ENCODE results near the gene GFAP. TPM values are rescaled to one million over a fixed set of nuclear protein-coding genes. Genes with fewer than 3 reads are reported as not detected.
A peak's percentile ranks its signal among the peaks of the same experiment; 100 is the strongest.
"Not testable (repeated sequence)": the region's sequence is repeated elsewhere in the genome, so short reads cannot be mapped to it uniquely, and the experiment has no call there.

GFAP gene
- polyA plus RNA-seq, 4 donors, result 0.32 to 1.3 (median 0.45) TPM; not detected in 1

DNA sequence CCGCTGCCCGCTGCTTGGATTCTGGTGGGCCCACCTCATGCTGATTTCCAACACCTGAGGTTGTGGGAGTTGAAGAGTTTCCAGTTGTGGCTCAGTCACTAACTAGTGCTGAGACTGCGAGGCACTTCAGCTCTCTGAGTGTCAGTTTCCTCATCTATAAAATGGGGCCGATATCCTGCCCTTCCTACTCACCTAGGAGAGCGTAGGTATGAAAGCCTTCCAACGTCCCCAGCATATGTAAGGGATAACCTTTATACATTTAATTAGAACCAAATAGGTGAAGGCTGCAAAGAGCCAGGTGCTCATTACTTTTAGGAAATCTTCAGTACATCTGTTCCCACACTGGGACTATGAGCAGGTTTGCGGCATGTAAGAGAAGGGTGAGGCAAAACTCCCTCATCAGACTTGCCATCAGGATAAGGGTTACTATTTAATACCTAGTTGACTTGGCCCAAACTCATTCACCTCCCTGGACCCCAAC is 33.1 kb upstream of the GFAP start:
- DNase-seq (no peak), FAIRE-seq (no peak)
- WGBS, 3 donors, result 58 to 63% (median 60%) methylated on average over 7 of the region's 7 CpGs
- H3K9me3 ChIP-seq (ENCODE audit: control insufficient read depth in 2 of 2, insufficient read depth in 1 of 2, low read depth in 1 of 2, low read length in 1 of 2), result peaks cover 0 to 4% of the 10 kb centered on the region in 2 donors
- peaks cover 0 to 6% (median 0%) of the 10 kb centered on the region in 3 donors for H3K4me1 ChIP-seq (ENCODE audit: control insufficient read depth in 3 of 3, insufficient read depth in 2 of 3, low read depth in 1 of 3, low read length in 2 of 3)
- H3K27ac ChIP-seq (ENCODE audit: low read depth in 1 of 3, low read length in 2 of 3), result peak overlapping the region in 2 of 3 donors; percentile 49 to 90
- H3K27me3 ChIP-seq (ENCODE audit: control insufficient read depth in 3 of 3, insufficient read depth in 3 of 3, low read length in 3 of 3), result peaks cover 0 to 4% (median 0%) of the 10 kb centered on the region in 3 donors
- peak overlapping the region; percentile 54 to 78 (median 78) for H3K4me3 ChIP-seq (ENCODE audit: low read depth in 1 of 3, low read length in 3 of 3)
- peaks cover 0 to 2% (median 0%) of the 10 kb centered on the region in 3 donors for H3K36me3 ChIP-seq (ENCODE audit: control insufficient read depth in 3 of 3, insufficient read depth in 2 of 3, low read depth in 1 of 3, low read length in 3 of 3)

DNA sequence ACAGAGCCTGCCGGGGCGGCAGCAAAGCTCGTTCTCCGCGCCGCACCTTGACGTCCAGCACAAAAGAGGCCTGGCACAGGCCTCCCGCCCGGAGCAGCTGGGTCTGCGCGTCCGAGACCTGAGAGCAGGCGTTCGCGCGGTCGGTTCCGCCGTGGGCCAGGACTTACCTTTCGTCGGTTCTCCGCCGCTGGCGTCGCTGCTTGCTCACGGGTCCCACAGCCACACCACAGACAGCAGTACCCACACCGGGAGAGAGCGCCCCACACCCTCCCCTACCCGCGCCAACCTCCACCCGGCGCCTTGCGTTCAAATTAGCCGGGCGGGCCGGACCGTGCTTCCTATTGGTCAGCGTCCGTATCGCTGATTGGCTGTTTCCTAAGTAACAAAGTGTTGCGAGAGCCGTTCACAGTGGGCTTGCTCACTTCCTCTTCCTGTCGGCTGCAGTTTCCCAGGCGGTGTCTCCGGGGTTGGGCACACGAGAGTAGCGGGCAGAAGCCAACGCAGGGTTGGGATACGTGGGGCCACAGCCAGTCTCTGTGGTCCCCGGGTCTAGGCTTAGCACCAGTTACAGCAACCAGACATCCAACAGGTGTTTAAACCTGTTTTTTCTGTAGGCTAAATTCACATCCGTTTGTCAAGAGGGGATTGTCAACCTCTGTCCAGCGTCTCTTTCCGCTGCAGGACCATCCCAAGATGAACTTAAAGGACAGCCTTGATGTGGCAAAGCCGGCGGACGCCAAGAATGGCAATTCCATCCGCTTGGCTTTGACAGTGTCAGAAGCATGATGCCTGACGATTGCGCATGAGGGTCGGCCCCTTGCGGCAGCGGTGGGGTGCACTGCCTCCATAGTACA is 32.4 kb upstream of the GFAP start, which contains the start of gene KIF18B:
TSS of gene KIF18B (minus strand) at position 313 of the 854 bp plus-strand sequence. CDS start 11,429 bp downstream, outside the sequence.
- H3K36me3 ChIP-seq (ENCODE audit: control insufficient read depth in 3 of 3, insufficient read depth in 2 of 3, low read depth in 1 of 3, low read length in 3 of 3), result peaks cover 0 to 4% (median 0%) of the 10 kb centered on the region in 3 donors
- H3K27me3 ChIP-seq (ENCODE audit: control insufficient read depth in 3 of 3, insufficient read depth in 3 of 3, low read length in 3 of 3), result peaks cover 0 to under 1% (median 0%) of the 10 kb centered on the region in 3 donors
- FAIRE-seq (no peak), DNase-seq (peak; percentile 94 to 96)
- H3K4me3 ChIP-seq (ENCODE audit: low read depth in 1 of 3, low read length in 3 of 3), result peak within 1 kb of the TSS; percentile 76 to 78 (median 78)
- H3K27ac ChIP-seq (ENCODE audit: low read depth in 1 of 3, low read length in 2 of 3), result peak within 1 kb of the TSS in 2 of 3 donors; percentile 49 to 90
- peaks cover 0 to 4% of the 10 kb centered on the region in 2 donors for H3K9me3 ChIP-seq (ENCODE audit: control insufficient read depth in 2 of 2, insufficient read depth in 1 of 2, low read depth in 1 of 2, low read length in 1 of 2)
- WGBS, 3 donors, result 2 to 3% (median 3%) methylated on average over 62 of the region's 62 CpGs
- H3K4me1 ChIP-seq (ENCODE audit: control insufficient read depth in 3 of 3, insufficient read depth in 2 of 3, low read depth in 1 of 3, low read length in 2 of 3), result peaks cover 0 to 6% (median 0%) of the 10 kb centered on the region in 3 donors

GRCh38 chr17:44945652-44946051 is 30.4 kb upstream of the GFAP start:
- not testable (repeated sequence) for H3K9me3 ChIP-seq (ENCODE audit: control insufficient read depth in 2 of 2, insufficient read depth in 1 of 2, low read depth in 1 of 2, low read length in 1 of 2); H3K4me3 ChIP-seq (ENCODE audit: low read depth in 1 of 3, low read length in 3 of 3); H3K27ac ChIP-seq (ENCODE audit: low read depth in 1 of 3, low read length in 2 of 3); H3K27me3 ChIP-seq (ENCODE audit: control insufficient read depth in 3 of 3, insufficient read depth in 3 of 3, low read length in 3 of 3); FAIRE-seq; DNase-seq; H3K4me1 ChIP-seq (ENCODE audit: control insufficient read depth in 3 of 3, insufficient read depth in 2 of 3, low read depth in 1 of 3, low read length in 2 of 3)
- WGBS, 3 donors, result 87 to 96% (median 93%) methylated on average over 9 to 10 of the region's 10 CpGs
- peaks cover 0 to 13% (median 0%) of the 10 kb centered on the region in 3 donors for H3K36me3 ChIP-seq (ENCODE audit: control insufficient read depth in 3 of 3, insufficient read depth in 2 of 3, low read depth in 1 of 3, low read length in 3 of 3)

DNA sequence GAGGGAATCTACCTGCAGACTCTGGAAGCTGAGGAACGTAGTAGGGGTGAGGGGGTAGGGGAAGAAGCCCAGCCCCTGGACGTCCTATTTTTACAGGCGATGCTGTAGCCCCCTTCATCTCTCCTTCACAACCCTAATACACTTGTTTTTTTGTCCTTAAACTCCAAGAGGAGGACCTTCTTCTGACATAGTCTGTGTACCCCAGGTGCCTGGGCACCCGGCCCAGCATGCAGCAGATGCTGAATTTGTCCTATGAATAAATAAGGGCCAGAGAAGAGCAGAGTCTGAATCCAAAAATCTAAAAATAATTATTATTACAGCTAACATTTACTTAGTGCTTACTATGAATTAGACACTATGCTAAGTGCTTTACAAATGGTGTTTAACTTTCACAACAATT is 27.2 kb upstream of the GFAP start:
- WGBS, 3 donors, result 88 to 94% (median 89%) methylated on average over 4 of the region's 4 CpGs

GRCh38 chr17:44941712-44942331 is 26.5 kb upstream of the GFAP start:
- DNase-seq (no peak), FAIRE-seq (no peak)
- no peaks in the 10 kb centered on the region for H3K27me3 ChIP-seq (ENCODE audit: control insufficient read depth in 3 of 3, insufficient read depth in 3 of 3, low read length in 3 of 3)
- H3K4me3 ChIP-seq (ENCODE audit: low read depth in 1 of 3, low read length in 3 of 3), result no peak overlapping the region
- H3K36me3 ChIP-seq (ENCODE audit: control insufficient read depth in 3 of 3, insufficient read depth in 2 of 3, low read depth in 1 of 3, low read length in 3 of 3), result peaks cover 0 to 15% (median 0%) of the 10 kb centered on the region in 3 donors
- H3K4me1 ChIP-seq (ENCODE audit: control insufficient read depth in 3 of 3, insufficient read depth in 2 of 3, low read depth in 1 of 3, low read length in 2 of 3), result no peaks in the 10 kb centered on the region
- H3K27ac ChIP-seq (ENCODE audit: low read depth in 1 of 3, low read length in 2 of 3), result no peak overlapping the region
- peaks cover 0 to 6% of the 10 kb centered on the region in 2 donors for H3K9me3 ChIP-seq (ENCODE audit: control insufficient read depth in 2 of 2, insufficient read depth in 1 of 2, low read depth in 1 of 2, low read length in 1 of 2)
- 81 to 87% (median 86%) methylated on average over 9 of the region's 9 CpGs for WGBS, 3 donors

More for the DNA sequence above, 27.2 kb upstream of the GFAP start:
- H3K9me3 ChIP-seq (ENCODE audit: control insufficient read depth in 2 of 2, insufficient read depth in 1 of 2, low read depth in 1 of 2, low read length in 1 of 2), result peaks cover 0 to 6% of the 10 kb centered on the region in 2 donors
- H3K4me3 ChIP-seq (ENCODE audit: low read depth in 1 of 3, low read length in 3 of 3), result no peak overlapping the region
- FAIRE-seq, result no peak
- peaks cover 0 to 2% (median 0%) of the 10 kb centered on the region in 3 donors for H3K4me1 ChIP-seq (ENCODE audit: control insufficient read depth in 3 of 3, insufficient read depth in 2 of 3, low read depth in 1 of 3, low read length in 2 of 3)
- H3K36me3 ChIP-seq (ENCODE audit: control insufficient read depth in 3 of 3, insufficient read depth in 2 of 3, low read depth in 1 of 3, low read length in 3 of 3), result peaks cover 0 to 15% (median 0%) of the 10 kb centered on the region in 3 donors
- DNase-seq, result no peak
- no peaks in the 10 kb centered on the region for H3K27me3 ChIP-seq (ENCODE audit: control insufficient read depth in 3 of 3, insufficient read depth in 3 of 3, low read length in 3 of 3)
- H3K27ac ChIP-seq (ENCODE audit: low read depth in 1 of 3, low read length in 2 of 3), result no peak overlapping the region

GRCh38 chr17:44940768-44941167 is 25.5 kb upstream of the GFAP start:
- no peak for FAIRE-seq
- no peak overlapping the region for H3K4me3 ChIP-seq (ENCODE audit: low read depth in 1 of 3, low read length in 3 of 3)
- no peaks in the 10 kb centered on the region for H3K4me1 ChIP-seq (ENCODE audit: control insufficient read depth in 3 of 3, insufficient read depth in 2 of 3, low read depth in 1 of 3, low read length in 2 of 3)
- DNase-seq, result no peak
- peaks cover 0 to 6% of the 10 kb centered on the region in 2 donors for H3K9me3 ChIP-seq (ENCODE audit: control insufficient read depth in 2 of 2, insufficient read depth in 1 of 2, low read depth in 1 of 2, low read length in 1 of 2)
- 78 to 100% (median 83%) methylated on average over 1 of the region's 1 CpG for WGBS, 3 donors
- no peaks in the 10 kb centered on the region for H3K27me3 ChIP-seq (ENCODE audit: control insufficient read depth in 3 of 3, insufficient read depth in 3 of 3, low read length in 3 of 3)
- H3K36me3 ChIP-seq (ENCODE audit: control insufficient read depth in 3 of 3, insufficient read depth in 2 of 3, low read depth in 1 of 3, low read length in 3 of 3), result peaks cover 0 to 19% (median 0%) of the 10 kb centered on the region in 3 donors
- H3K27ac ChIP-seq (ENCODE audit: low read depth in 1 of 3, low read length in 2 of 3), result no peak overlapping the region

- FAIRE-seq, result no peak
- DNase-seq, result no peak
- peaks cover 0 to 23% (median 0%) of the 10 kb centered on the region in 3 donors for H3K36me3 ChIP-seq (ENCODE audit: control insufficient read depth in 3 of 3, insufficient read depth in 2 of 3, low read depth in 1 of 3, low read length in 3 of 3)
- H3K9me3 ChIP-seq (ENCODE audit: control insufficient read depth in 2 of 2, insufficient read depth in 1 of 2, low read depth in 1 of 2, low read length in 1 of 2), result peaks cover 0 to 3% of the 10 kb centered on the region in 2 donors
- no peaks in the 10 kb centered on the region for H3K27me3 ChIP-seq (ENCODE audit: control insufficient read depth in 3 of 3, insufficient read depth in 3 of 3, low read length in 3 of 3)
- no peak overlapping the region for H3K4me3 ChIP-seq (ENCODE audit: low read depth in 1 of 3, low read length in 3 of 3)
- H3K27ac ChIP-seq (ENCODE audit: low read depth in 1 of 3, low read length in 2 of 3), result no peak overlapping the region
- H3K4me1 ChIP-seq (ENCODE audit: control insufficient read depth in 3 of 3, insufficient read depth in 2 of 3, low read depth in 1 of 3, low read length in 2 of 3), result no peaks in the 10 kb centered on the region
- WGBS, 3 donors, result 82 to 85% (median 85%) methylated on average over 4 of the region's 4 CpGs
Observed at GRCh38 chr17:44940317-44940716, 25.0 kb upstream of the GFAP start.

DNA sequence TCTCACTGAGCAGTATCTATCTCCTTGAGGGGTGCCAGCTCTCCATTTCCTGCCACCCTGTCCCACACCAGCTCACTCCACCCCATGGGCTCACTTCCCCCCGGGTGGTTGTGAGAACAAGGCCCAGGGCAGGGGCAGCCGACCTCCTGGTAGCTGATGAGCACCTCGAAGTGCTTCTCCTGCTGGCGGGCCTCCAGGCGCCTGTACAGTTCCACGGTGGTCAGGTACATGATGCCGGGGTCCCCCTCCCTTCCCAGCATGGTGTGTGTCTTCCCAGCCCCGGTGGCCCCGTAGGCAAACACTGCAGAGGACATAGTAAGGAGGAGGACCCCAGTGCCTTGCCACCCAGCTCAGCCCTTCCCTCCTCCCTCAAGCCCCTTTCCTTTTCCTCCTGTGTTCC is 19.8 kb upstream of the GFAP start:
- WGBS, 3 donors, result 89 to 98% (median 92%) methylated on average over 9 of the region's 9 CpGs
- no peak for FAIRE-seq
- H3K27me3 ChIP-seq (ENCODE audit: control insufficient read depth in 3 of 3, insufficient read depth in 3 of 3, low read length in 3 of 3), result no peaks in the 10 kb centered on the region
- no peaks in the 10 kb centered on the region for H3K4me1 ChIP-seq (ENCODE audit: control insufficient read depth in 3 of 3, insufficient read depth in 2 of 3, low read depth in 1 of 3, low read length in 2 of 3)
- H3K9me3 ChIP-seq (ENCODE audit: control insufficient read depth in 2 of 2, insufficient read depth in 1 of 2, low read depth in 1 of 2, low read length in 1 of 2), result peaks cover 0 to 3% of the 10 kb centered on the region in 2 donors
- H3K36me3 ChIP-seq (ENCODE audit: control insufficient read depth in 3 of 3, insufficient read depth in 2 of 3, low read depth in 1 of 3, low read length in 3 of 3), result peaks cover 0 to 54% (median 0%) of the 10 kb centered on the region in 3 donors
- DNase-seq, result no peak
- H3K4me3 ChIP-seq (ENCODE audit: low read depth in 1 of 3, low read length in 3 of 3), result no peak overlapping the region
- no peak overlapping the region for H3K27ac ChIP-seq (ENCODE audit: low read depth in 1 of 3, low read length in 2 of 3)
